ENCODE results near the gene PHF1.

PHF1 gene

GRCh38 chr6:33443619-33444504, 33.0 kb downstream of the PHF1 start:
- Histone ChIP-seq H2AFZ (ENCODE audit: low read length) (no peak overlapping the region), H3F3A (ENCODE audit: low read depth) (no peaks in the 10 kb centered on the region), H3K79me2 (ENCODE audit: insufficient read depth, low read length) (no peaks in the 10 kb centered on the region), H3K36me3 (ENCODE audit: insufficient read depth, low read length) (peaks cover 28% of the 10 kb centered on the region; the same call in 1 of the 2 replicates), H3K4me2 (ENCODE audit: low read depth, low read length, poor library complexity, severe bottlenecking) (no peak overlapping the region), H3K9ac (ENCODE audit: low read depth, low read length, poor library complexity, severe bottlenecking) (no peak overlapping the region), H4K20me1 (ENCODE audit: insufficient read depth, low read length, poor library complexity, severe bottlenecking) (no peaks in the 10 kb centered on the region), H3K27me3 (ENCODE audit: insufficient read depth, low read length, poor library complexity, severe bottlenecking) (no peaks in the 10 kb centered on the region), H3K9me2 (replicated peaks; ENCODE audit: low read depth, low read length) (no peaks in the 10 kb centered on the region), H3K4me1 (ENCODE audit: insufficient read depth, low read length, poor library complexity, severe bottlenecking) (no peaks in the 10 kb centered on the region), H3K4me3 (ENCODE audit: low read length, poor library complexity, severe bottlenecking) (no peak overlapping the region), H3K9me3 (ENCODE audit: insufficient read depth, low read depth, low read length) (no peaks in the 10 kb centered on the region)
- TF ChIP-seq CTCF (conservative IDR thresholded peaks at IDR 0.05; ENCODE audit: low read length) (no peak), EZH2phosphoT487 (IDR thresholded peaks at IDR 0.05; ENCODE audit: borderline replicate concordance) (no peak)

GRCh38 chr6:33445119-33445603, 34.3 kb downstream of the PHF1 start:
- no peak overlapping the region for H2AFZ ChIP-seq (ENCODE audit: low read length)
- H3K36me3 ChIP-seq (ENCODE audit: insufficient read depth, low read length), result peaks cover 24% of the 10 kb centered on the region; the same call in 1 of the 2 replicates
- H3K9me3 ChIP-seq (ENCODE audit: insufficient read depth, low read depth, low read length), result no peaks in the 10 kb centered on the region
- H3K4me2 ChIP-seq (ENCODE audit: low read depth, low read length, poor library complexity, severe bottlenecking), result no peak overlapping the region
- no peaks in the 10 kb centered on the region for H3K79me2 ChIP-seq (ENCODE audit: insufficient read depth, low read length)
- no peaks in the 10 kb centered on the region for H3F3A ChIP-seq (ENCODE audit: low read depth)
- no peak for TF ChIP-seq CTCF (conservative IDR thresholded peaks at IDR 0.05; ENCODE audit: low read length)
- TF ChIP-seq EZH2phosphoT487 (IDR thresholded peaks at IDR 0.05; ENCODE audit: borderline replicate concordance), result no peak
- no peak overlapping the region for H3K4me3 ChIP-seq (ENCODE audit: low read length, poor library complexity, severe bottlenecking)
- H3K9me2 ChIP-seq (replicated peaks; ENCODE audit: low read depth, low read length), result no peaks in the 10 kb centered on the region
- H3K9ac ChIP-seq (ENCODE audit: low read depth, low read length, poor library complexity, severe bottlenecking), result no peak overlapping the region
- H3K27me3 ChIP-seq (ENCODE audit: insufficient read depth, low read length, poor library complexity, severe bottlenecking), result no peaks in the 10 kb centered on the region
- no peaks in the 10 kb centered on the region for H4K20me1 ChIP-seq (ENCODE audit: insufficient read depth, low read length, poor library complexity, severe bottlenecking)
- H3K4me1 ChIP-seq (ENCODE audit: insufficient read depth, low read length, poor library complexity, severe bottlenecking), result no peaks in the 10 kb centered on the region

- no peak overlapping the region for H2AFZ ChIP-seq (ENCODE audit: low read length)
- no peak for TF ChIP-seq CTCF (conservative IDR thresholded peaks at IDR 0.05; ENCODE audit: low read length)
- no peak for TF ChIP-seq EZH2phosphoT487 (IDR thresholded peaks at IDR 0.05; ENCODE audit: borderline replicate concordance)
- H3K36me3 ChIP-seq (ENCODE audit: insufficient read depth, low read length), result peaks cover 20% of the 10 kb centered on the region; the same call in 1 of the 2 replicates
- H3K9me2 ChIP-seq (replicated peaks; ENCODE audit: low read depth, low read length), result no peaks in the 10 kb centered on the region
- H3K4me2 ChIP-seq (ENCODE audit: low read depth, low read length, poor library complexity, severe bottlenecking), result no peak overlapping the region
- H3K9ac ChIP-seq (ENCODE audit: low read depth, low read length, poor library complexity, severe bottlenecking), result no peak overlapping the region
- H3F3A ChIP-seq (ENCODE audit: low read depth), result no peaks in the 10 kb centered on the region
- no peaks in the 10 kb centered on the region for H3K79me2 ChIP-seq (ENCODE audit: insufficient read depth, low read length)
- H3K4me3 ChIP-seq (ENCODE audit: low read length, poor library complexity, severe bottlenecking), result no peak overlapping the region
- no peaks in the 10 kb centered on the region for H3K27me3 ChIP-seq (ENCODE audit: insufficient read depth, low read length, poor library complexity, severe bottlenecking)
- H3K4me1 ChIP-seq (ENCODE audit: insufficient read depth, low read length, poor library complexity, severe bottlenecking), result no peaks in the 10 kb centered on the region
- no peaks in the 10 kb centered on the region for H4K20me1 ChIP-seq (ENCODE audit: insufficient read depth, low read length, poor library complexity, severe bottlenecking)
- H3K9me3 ChIP-seq (ENCODE audit: insufficient read depth, low read depth, low read length), result no peaks in the 10 kb centered on the region
These were observed 35.5 kb downstream of the PHF1 start for GRCh38 chr6:33446356-33446755.

Measured in Loucy (cell line).